Stimulated activated CD4-positive, alpha-beta T cell treated with anti-CD3 and anti-CD28 coated beads, Interleukin-12 subunit alpha, Interleukin-12 subunit beta, amount 100 ng/mL, for 4 hours (primary cell): ENCODE measurements around the gene PROSER3.
A peak's percentile ranks its signal among the peaks of the same experiment; 100 is the strongest.

Experiments used
- DNase-seq: peaks from one replicate; pipeline ENCODE4 v3.0.0-alpha.2; 2020

PROSER3 gene

DNA sequence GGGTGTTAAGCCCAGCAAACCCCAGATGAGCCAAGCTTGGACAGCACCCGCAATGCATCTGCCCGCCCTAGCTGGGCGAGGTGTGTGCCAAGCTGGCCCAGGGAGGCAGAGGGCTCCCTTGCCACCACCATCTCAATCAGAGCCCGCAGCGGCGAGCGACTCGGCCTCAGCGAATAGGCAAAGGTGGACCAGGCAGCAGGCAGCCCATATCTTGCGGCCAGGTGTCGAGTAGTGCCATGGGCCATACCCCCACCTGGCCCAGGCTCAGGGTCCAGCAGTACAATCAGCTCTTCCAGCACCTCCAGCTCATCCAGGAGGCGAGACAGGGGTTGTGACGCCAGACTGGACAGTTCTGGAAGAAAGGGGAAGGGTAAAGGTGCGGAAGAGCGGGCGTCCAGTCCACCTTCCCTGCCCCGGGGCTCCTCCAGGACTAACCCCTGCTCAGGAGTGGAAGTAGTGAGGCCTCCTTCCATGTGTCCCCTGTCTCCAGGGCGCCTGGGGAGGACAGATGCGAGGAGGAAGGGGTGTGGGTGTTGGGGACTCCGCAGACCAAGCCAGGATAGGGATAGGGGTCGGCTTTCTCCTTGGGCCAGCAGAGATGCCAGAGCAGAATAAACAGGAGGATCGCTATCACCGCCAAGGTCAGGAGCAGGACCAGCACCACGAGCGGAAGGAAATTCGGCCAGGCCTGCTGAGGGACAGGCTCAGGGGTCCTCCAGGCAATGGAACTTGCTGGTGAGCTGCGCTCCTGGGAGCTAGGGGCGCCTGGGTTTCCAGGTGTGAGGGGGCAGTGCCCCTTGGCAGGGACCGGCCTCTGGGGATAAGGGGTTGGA lies 18.5 kb upstream of the PROSER3 start:
- no peak for DNase-seq

DNA sequence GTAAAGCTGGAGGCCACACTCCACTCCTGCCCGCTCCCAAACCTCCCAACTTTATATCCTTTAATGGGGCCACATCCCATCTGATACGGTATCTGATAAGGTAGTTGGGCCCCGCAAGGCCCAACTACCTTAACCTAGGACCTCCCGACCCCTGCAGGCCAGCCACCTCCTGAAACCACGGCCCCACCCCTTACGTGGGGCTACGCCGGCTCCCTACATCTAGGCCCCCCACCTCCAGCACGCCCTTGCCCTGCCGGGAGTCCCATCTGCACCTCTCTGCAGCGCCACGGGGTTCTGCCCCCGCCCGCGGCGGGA lies 17.9 kb upstream of the PROSER3 start:
- no peak for DNase-seq

- DNase-seq, result peak; percentile 93
These were observed 17.4 kb upstream of the PROSER3 start for GRCh38 chr19:35740423-35741202.

DNA sequence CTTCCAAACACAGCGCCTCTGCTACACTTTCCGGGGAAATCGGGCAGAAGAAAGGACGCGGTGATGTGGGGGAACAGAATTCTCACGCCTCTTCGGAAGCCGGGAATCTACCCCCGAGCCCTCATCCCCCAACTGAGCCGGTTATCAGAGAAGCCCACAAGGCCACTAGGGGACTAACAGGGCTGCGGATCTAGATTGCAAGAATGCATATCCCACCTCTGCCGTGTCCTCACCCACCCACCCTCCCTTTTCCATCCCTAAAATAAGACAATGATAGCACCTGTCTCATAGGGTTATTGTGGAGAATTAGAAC lies 16.8 kb upstream of the PROSER3 start:
- no peak for DNase-seq

DNA sequence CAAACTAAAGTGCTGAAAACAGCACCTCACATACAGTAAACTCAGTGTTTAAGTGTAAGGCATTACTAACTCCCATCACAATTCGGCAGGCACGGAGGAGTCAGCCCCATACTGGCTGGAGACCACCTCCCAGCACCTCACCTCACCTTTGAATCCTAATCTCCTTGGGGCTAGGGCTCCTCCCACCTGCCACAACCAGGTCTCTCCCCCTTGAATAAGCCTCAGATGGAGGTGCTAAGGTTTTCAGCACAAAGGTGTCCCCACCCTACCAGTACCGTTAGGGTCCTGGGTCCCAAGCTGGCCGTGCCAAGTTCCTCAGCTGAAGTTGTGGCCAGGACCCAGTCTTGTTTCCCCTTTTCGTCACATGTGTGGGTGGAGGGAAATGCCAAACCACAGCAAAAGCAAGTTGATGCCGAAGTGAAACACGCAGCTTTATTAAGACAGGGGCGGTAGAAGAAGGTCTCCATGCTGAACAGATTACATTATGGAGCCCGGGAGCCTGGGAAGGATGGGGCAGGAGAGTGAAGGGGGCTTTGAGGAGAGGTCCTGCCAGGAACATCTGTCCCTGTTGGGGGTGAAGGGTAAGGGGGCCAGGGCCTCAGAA lies 15.8 kb upstream of the PROSER3 start, which contains the start of gene IGFLR1:
TSS of gene IGFLR1 (minus strand) at position 332 of the 604 bp plus-strand sequence. CDS start 1,272 bp downstream, outside the sequence.
- DNase-seq, result peak; percentile 47

GRCh38 chr19:35743640-35744429 lies 14.1 kb upstream of the PROSER3 start:
- DNase-seq, result no peak

GRCh38 chr19:35744430-35745327 lies 13.3 kb upstream of the PROSER3 start:
- peak; percentile 87 for DNase-seq

DNA sequence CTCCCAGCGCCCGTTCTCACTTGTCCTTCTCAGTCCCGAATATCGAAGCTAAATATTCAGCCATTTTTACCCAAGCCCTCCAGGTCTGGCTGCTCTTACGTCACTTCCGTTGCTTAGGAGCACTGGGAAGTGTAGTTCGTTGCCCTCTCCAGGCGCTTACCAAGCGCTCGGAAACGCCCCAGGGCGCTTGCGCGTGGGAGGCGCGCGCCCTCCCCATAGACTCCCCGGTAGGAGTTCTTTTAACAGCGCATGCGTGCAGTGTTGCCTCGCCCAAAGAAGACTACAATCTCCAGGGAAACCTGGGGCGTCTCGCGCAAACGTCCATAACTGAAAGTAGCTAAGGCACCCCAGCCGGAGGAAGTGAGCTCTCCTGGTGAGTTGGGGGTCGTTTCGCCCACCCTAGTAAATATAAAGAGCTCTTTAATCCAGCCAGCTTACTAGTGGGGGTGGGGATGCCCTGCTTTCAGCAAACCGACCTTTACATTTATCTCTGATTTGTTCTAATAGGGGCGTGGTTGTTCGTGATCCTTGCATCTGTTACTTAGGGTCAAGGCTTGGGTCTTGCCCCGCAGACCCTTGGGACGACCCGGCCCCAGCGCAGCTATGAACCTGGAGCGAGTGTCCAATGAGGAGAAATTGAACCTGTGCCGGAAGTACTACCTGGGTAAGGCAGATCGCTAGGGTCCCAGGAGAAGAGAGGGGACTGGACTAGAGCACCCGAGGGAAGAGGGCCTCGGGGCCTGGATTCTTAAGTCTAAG lies 12.5 kb upstream of the PROSER3 start, which contains the start of the genes PSENEN and U2AF1L4:
TSS of gene PSENEN (plus strand) at position 324 of the 759 bp plus-strand sequence. CDS start at position 604, 280 bp downstream.
TSS of gene U2AF1L4 (minus strand) at position 91 of the 759 bp plus-strand sequence. CDS start at position 64, 27 bp downstream.
- DNase-seq, result peak; percentile 89

DNA sequence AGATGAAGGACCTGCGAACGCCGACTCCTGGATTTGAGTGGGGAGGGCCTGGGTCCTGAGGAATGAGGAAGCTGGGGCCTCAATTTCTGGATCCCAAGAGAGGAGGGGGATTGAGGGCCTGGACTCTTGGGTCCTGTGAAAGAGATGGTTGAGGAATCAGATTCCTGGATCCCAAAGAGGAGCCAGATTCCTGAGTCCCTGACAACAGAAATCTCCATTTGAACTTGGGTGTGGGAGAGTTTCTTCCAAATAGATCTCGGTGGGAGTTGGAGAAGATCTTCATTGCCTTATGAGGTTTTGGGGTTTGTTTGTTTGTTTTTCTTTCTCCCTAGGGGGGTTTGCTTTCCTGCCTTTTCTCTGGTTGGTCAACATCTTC lies 11.9 kb upstream of the PROSER3 start:
- no peak for DNase-seq

GRCh38 chr19:35746531-35746930 lies 11.4 kb upstream of the PROSER3 start:
- no peak for DNase-seq

DNA sequence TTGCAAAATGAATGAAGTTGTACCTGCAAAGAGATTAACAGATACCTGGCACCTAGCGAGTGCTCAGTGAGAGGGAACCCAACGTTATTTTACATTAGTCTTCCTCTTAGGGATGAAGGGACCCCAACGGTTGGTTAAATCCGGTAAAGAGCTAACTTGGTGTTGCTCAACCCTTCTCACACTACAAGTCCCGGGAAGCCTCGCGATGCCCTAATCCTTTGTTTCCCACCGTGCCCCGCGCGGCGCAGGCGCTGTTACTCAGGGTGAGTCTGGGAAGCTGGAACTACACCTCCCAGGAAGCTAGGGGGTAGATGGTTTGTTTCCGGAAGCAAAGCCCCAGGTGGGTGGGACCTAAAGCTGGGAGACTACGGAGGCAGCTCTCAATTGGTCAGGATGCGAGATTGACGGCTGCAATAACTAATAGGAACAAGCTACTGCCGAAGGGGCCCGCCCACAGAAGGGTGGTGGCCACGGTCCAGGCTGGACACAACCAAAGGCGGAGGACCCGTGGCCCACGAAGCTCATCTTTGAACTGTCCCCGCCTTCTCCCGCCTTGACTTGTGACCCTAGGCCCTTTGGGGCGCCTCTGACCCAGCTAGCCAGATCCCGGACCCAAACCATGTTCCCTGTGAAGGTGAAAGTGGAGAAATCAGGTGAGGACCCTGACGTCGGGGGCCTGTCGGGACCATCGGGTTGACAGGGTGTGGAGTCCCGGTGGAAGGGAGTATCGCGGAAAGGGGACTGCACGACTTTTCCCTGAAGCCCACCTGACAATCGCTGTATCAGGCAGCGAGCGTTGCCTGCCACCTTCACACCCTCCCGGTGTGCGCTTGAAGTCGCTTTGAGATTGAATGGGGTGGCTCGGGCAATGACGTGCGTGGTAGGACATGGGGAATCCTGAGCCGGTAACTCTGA lies 9.6 kb upstream of the PROSER3 start, which contains the start of gene LIN37:
TSS of gene LIN37 (plus strand) at position 471 of the 915 bp plus-strand sequence. CDS start at position 620, 149 bp downstream.
- DNase-seq, result peak; percentile 95

DNA sequence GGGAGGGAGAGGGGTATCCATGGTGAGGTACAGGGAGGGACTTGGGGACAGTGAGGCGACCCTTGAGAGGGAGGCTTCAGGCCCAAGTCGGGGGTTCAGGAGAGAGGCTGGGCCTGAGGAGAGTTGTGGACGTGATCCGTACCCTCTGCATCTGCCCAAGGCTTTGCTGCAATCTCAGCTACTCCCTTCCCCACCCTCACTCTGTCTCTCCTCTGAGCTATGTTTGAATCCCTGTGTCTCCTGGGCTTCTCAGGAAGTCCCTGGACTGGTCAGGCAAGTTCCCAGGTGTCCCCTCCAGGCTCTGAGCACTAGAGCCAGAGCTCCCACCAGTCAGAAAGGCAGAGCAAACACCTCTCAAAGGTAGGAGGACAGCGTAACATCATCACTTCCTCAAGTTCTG lies 7.8 kb upstream of the PROSER3 start:
- no peak for DNase-seq

DNA sequence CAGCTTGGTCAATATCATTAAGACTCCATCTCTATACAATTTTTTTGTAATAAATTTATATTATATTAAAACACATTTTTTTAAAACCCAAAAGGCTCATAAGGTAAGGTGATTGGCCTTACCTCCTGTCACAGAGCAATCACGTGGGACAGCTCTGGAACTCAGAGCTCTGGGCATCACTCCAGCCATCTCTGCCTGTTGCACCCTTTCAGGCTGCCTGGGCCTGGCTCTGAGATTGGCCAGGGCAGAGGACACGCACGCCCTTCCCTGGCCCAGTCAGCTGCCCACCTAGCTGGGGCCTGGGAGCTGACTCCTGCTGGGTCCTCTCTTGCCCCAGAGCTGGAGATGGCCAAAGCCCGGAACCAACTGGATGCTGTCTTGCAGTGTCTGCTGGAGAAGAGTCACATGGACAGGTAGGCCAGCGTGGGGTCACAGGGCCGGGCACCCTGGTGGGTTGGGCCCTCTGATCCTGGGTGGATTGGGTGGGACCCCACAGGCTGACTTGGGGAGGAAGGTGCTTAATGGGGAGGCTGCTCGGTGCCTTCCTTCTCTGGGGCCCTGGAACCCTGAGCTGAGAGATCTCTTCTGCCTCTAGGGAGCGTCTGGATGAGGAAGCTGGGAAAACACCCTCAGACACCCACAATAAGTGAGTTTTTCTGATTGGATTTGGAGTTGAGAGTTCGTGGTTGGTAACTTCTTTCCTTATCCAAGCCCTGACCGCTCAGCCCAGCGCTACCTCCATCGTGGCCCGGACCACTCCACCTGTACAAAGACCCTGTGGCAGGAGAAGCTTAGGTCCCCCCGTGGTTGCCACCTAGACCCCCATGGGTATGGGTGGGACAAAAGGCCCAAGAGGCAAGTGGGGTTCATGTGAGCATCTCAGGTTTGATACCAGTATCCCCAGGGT lies 5.9 kb upstream of the PROSER3 start:
- DNase-seq, result no peak

DNA sequence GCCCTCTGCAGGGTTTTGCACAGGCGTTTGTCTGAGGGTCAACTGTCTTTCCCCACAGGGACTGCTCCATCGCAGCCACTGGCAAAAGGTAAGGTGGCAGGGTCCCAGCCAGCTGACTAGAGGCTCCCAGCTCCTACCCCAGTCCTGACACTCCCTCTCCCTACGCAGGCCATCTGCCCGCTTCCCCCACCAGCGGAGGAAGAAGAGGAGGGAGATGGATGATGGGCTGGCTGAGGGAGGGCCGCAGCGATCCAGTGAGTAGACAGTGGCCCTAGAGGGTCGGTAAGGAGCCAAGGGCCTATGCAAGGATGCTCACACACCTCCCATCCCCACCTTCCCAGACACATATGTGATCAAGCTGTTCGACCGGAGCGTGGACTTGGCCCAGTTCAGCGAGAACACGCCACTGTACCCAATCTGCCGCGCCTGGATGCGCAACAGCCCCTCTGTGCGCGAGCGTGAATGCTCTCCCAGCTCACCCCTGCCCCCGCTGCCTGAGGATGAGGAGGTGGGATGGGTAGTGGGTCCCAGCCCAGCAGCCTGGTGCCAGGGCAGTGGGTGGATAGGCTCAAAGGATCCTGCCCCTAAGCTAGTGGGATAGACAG lies 5.1 kb upstream of the PROSER3 start:
- DNase-seq, result no peak

DNA sequence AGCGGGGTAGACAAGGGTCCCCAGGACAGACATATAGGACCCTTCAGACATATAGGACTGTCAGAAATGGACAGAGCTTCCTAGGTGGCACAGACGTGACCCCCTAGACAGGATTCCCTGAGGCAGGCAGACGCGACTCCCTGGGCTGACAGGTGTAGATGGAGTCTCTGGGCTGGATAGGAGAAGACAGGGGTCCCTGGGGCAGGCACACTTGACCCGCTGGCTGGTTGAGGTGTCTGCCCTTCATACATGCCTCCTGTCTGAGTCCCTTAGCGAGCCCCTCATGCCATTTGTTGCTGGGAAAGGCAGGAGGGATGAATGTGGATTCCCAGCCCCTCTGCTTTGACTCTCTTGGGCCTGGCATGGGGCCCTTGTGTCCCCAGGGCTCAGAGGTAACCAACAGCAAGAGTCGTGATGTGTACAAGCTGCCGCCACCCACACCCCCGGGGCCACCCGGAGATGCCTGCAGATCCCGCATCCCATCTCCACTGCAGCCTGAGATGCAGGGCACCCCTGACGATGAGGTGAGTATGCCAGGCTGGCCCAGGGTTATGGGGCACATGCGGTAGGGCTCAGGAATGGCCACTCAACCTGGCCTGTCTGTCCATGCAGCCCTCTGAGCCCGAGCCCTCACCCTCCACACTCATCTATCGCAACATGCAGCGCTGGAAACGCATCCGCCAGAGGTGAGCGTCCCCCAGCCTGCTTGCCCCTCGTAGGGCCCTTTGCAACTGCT lies 4.2 kb upstream of the PROSER3 start:
- DNase-seq, result no peak

DNA sequence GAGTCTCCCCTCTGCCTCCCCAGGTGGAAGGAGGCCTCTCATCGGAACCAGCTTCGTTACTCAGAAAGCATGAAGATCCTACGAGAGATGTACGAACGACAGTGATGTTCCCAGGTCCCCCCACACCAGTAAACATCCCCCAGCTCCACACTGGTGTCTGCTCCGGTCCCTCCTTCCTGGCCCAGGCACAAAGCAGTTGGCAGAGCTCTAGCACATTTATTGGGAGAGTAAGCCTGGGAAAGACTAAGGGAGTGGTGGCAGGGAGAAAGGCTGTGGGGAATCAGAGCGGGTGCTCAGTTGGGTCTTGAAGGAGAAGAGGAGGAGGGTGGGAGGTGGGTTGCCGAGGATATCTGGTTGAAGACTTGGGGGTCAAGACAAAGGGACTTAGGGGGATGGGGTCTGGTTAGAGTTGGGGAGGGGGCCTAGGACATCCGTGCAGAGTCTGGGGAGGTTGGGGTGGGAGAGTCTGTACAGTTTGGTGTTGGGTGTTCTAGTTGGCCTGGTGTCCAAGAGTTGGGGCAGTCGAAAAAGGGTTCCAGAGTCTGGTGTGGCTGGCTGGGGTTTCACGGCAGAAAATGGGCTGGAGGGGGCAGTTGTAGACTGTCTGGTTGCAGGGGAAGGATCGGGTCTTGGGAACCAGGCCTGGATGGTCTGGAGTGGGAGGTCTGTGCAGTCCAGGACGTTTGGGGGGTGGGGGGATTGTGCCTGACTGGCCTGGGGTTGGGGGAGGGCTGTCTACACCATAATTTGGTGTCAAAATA lies 3.4 kb upstream of the PROSER3 start:
- no peak for DNase-seq

DNA sequence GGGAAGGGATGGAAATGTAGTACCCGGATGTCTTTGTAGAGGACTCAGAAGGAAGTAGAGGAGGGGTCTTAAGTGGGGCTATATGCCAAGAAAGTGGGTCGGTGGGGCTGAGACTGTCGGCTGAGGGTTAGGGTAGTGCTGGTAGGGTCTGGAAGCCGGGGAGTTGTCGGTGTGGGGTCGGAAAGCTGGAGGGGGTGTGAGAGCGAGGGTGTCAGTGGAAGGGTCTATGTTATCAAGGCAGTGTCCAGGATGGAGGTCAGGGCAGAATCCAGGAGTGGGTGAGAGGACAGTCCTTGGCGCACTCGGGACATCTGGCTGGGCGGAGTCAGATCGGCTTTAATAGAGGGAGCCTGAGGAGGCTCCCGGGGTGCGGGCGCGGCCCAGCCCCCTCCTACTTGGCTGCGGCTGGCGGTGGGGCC lies 2.8 kb upstream of the PROSER3 start:
- DNase-seq, result no peak
